ENCODE measurements around the gene SLC16A7.

DNA sequence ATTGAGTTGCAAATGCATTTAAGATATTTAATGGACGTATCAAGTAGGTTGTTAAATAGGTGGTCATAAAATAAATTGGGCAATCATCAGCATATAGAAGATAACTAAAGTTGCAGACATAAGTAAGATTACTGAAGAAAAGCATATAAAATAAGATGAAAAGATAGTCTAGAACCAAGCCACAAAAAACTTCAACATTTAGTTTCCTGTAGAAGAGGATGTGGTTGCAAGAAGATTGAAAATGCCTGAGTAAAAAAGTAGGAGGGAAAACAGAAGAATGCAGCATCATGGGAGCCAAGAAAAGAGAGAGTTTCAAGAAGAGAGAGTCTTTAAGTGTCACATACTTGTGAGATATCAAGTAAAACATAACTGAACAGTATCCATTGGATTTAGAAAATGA is 17.6 kb upstream of the SLC16A7 start:
- TF ChIP-seq EP300 (IDR thresholded peaks at IDR 0.05) (no peak), POLR2A (IDR thresholded peaks at IDR 0.05) (no peak)
- TF ChIP-seq, protein P1, sequence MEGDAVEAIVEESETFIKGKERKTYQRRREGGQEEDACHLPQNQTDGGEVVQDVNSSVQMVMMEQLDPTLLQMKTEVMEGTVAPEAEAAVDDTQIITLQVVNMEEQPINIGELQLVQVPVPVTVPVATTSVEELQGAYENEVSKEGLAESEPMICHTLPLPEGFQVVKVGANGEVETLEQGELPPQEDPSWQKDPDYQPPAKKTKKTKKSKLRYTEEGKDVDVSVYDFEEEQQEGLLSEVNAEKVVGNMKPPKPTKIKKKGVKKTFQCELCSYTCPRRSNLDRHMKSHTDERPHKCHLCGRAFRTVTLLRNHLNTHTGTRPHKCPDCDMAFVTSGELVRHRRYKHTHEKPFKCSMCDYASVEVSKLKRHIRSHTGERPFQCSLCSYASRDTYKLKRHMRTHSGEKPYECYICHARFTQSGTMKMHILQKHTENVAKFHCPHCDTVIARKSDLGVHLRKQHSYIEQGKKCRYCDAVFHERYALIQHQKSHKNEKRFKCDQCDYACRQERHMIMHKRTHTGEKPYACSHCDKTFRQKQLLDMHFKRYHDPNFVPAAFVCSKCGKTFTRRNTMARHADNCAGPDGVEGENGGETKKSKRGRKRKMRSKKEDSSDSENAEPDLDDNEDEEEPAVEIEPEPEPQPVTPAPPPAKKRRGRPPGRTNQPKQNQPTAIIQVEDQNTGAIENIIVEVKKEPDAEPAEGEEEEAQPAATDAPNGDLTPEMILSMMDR (IDR thresholded peaks at IDR 0.05): no peak
